Adipocyte (in vitro differentiated cells): Measurements from ENCODE around the gene UNC13C.

Experiments
- DNase-seq: peaks from one replicate; pipeline ENCODE4 v3.0.0-alpha.2; 2015; ENCODE audit warnings: low read depth
- H3K27me3 ChIP-seq: replicated peaks from 2 replicates; pipeline ENCODE4 v1.7.0; 2013; ENCODE audit warnings: mild to moderate bottlenecking, low read length, moderate library complexity; ENCODE audit not compliant: control insufficient read depth, insufficient read depth
- H3K36me3 ChIP-seq: 2 replicates; pipeline ENCODE4 v1.7.0; 2013; ENCODE audit warnings: low read length, mild to moderate bottlenecking, moderate library complexity; ENCODE audit not compliant: control insufficient read depth, insufficient read depth, severe bottlenecking
- H3K4me1 ChIP-seq: 2 replicates; pipeline ENCODE4 v1.7.0; 2013; ENCODE audit warnings: mild to moderate bottlenecking, low read length, moderate library complexity; ENCODE audit not compliant: control insufficient read depth, insufficient read depth
- H3K4me3 ChIP-seq: 2 replicates; pipeline ENCODE4 v1.7.0; 2013; ENCODE audit warnings: mild to moderate bottlenecking, low read length, moderate library complexity
- H3K9ac ChIP-seq: 2 replicates; pipeline ENCODE4 v1.7.0; 2013; ENCODE audit warnings: mild to moderate bottlenecking, low read length, moderate library complexity
- H3K9me3 ChIP-seq: 2 replicates; pipeline ENCODE4 v1.7.0; 2013; ENCODE audit warnings: mild to moderate bottlenecking, low read length, moderate library complexity; ENCODE audit not compliant: control insufficient read depth

The UNC13C gene

DNA sequence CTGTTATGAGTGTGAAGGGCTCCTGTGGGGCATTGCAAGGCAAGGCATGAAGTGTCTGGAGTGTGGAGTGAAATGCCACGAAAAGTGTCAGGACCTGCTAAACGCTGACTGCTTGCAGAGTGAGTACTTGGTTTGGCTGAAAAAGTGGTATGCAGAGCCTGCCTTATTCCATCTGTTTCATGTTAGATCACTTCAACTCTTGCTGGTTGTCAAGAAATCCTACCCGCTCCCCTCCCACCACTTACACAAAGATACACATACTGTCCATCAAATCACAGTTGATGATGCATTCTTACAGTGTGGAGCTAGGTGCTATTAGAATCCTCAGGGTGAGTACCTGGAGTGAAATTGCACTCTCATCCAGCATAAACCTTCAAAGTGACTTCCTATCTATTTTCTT, 272.1 kb downstream of the UNC13C start:
- H3K27me3 ChIP-seq = no peaks in the 10 kb centered on the region
- H3K9ac ChIP-seq = no peak overlapping the region
- no peaks in the 10 kb centered on the region for H3K4me1 ChIP-seq
- DNase-seq = no peak
- H3K36me3 ChIP-seq = no peaks in the 10 kb centered on the region
- H3K4me3 ChIP-seq = no peak overlapping the region
- H3K9me3 ChIP-seq = no peaks in the 10 kb centered on the region

DNA sequence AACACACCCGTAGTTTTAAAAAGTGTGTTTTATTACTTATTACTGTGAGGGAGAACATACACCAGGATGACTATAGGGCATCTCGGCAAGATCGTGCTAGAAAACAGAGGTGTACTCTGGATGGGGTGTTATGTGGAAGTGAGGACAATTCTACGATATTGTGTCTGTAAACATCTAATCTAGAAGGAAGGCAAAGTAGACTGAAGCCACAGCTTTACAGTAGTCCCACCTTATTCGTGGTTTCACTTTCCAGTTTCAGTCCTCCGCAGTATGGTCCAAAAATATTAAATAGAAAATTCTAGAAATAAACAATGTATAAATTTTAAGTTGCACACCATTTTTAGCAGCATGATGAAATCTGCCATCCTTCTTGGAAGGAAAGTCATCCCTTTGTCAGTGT, 277.9 kb downstream of the UNC13C start:
- H3K36me3 ChIP-seq = no peaks in the 10 kb centered on the region
- no peaks in the 10 kb centered on the region for H3K9me3 ChIP-seq
- no peak for DNase-seq
- no peaks in the 10 kb centered on the region for H3K4me1 ChIP-seq
- no peak overlapping the region for H3K9ac ChIP-seq
- H3K27me3 ChIP-seq = no peaks in the 10 kb centered on the region
- H3K4me3 ChIP-seq = no peak overlapping the region

DNA sequence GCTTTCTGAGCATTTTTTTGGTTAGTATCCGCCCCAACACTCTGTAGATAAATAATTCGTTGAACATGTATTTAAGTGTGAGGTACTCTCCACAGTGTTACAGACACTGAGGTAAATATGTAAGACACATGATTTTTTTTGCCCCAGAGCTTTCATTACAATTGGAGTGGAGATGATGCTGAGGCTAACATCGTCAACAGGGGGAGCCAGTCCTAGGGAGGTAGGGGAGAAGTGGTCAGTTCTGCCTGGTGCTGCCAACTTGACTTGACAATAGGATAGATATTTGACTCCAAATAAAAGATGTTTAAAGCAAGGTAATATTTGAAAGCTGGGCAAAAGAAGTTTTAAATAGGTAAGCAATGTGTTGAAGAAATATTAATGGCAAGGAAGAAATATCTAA, 295.7 kb downstream of the UNC13C start:
- Histone ChIP-seq H3K36me3 (no peaks in the 10 kb centered on the region), H3K9me3 (no peaks in the 10 kb centered on the region), H3K9ac (no peak overlapping the region), H3K4me3 (no peak overlapping the region), H3K27me3 (no peaks in the 10 kb centered on the region), H3K4me1 (no peaks in the 10 kb centered on the region)
- DNase-seq = no peak

DNA sequence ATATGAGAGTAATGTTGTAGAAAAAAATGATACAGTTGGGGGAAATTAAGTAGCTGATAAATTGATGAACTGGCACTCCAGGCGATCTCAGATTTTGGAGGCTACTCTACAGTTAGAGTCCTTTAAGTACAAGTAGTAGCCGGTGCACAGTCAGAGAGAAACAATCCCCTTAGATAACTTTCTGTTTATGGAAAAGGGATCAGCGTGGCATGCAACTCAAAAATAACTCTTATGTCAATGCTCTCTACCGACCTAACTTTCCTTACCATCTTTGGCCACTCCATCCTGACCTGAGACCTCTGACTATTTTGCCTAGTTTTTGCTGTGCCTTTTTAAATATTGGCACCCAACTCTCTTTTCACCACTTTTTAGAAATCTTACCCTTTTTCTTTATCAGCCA, 299.6 kb downstream of the UNC13C start:
- Histone ChIP-seq H3K9me3 (no peaks in the 10 kb centered on the region), H3K9ac (no peak overlapping the region), H3K27me3 (no peaks in the 10 kb centered on the region), H3K4me3 (no peak overlapping the region), H3K36me3 (no peaks in the 10 kb centered on the region), H3K4me1 (no peaks in the 10 kb centered on the region)
- no peak for DNase-seq

DNA sequence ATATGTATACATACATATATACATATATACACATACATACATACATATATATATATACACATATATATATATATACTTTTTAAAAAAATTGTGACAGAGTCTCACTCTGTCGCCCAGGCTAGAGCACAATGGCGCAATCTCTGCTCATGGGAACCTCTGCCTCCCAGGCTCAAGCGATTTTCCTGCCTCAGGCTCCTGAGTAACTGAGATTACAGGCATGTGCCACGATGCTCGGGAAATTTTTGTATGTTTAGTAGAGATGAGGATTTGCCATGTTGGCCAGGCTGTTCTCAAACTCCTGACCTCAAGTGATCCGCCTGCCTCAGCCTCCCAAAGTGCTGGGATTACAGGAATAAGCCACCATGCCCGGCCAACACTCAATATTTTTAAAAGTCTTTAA, 302.5 kb downstream of the UNC13C start:
- H3K9me3 ChIP-seq = no peaks in the 10 kb centered on the region
- H3K4me1 ChIP-seq = no peaks in the 10 kb centered on the region
- no peaks in the 10 kb centered on the region for H3K36me3 ChIP-seq
- no peaks in the 10 kb centered on the region for H3K27me3 ChIP-seq
- H3K4me3 ChIP-seq = no peak overlapping the region
- no peak for DNase-seq
- H3K9ac ChIP-seq = no peak overlapping the region

DNA sequence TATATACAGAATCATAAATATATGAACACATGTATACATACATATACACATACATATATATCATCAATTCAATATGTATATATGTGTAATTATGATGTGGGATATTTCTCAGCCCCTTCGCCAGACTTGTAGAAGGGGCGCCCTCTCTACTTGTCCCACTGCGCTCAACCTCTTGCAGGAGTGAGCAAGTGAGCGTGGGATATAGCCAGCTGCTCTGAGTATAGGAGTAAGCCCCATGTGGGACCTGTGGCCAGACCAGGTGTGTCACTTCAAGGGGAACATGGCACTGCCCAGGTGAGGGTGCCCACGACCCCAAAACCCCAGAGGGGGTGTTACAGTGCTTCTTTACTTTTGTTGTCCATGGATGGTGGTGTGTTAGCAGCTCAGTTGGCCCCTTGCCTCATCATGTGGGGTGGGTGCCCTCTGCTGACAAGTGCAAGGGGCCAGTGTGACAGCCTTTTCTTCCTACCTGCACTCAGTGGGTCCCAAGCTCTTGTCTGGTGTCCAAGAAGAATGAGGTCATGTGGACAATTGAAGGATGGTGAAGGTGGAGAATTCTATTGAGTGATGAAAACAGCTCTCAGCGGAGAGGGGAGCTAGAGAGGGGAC, 304.1 kb downstream of the UNC13C start:
- no peak overlapping the region for H3K9ac ChIP-seq
- H3K4me3 ChIP-seq = no peak overlapping the region
- H3K36me3 ChIP-seq = no peaks in the 10 kb centered on the region
- no peak for DNase-seq
- no peaks in the 10 kb centered on the region for H3K9me3 ChIP-seq
- H3K27me3 ChIP-seq = no peaks in the 10 kb centered on the region
- no peaks in the 10 kb centered on the region for H3K4me1 ChIP-seq

DNA sequence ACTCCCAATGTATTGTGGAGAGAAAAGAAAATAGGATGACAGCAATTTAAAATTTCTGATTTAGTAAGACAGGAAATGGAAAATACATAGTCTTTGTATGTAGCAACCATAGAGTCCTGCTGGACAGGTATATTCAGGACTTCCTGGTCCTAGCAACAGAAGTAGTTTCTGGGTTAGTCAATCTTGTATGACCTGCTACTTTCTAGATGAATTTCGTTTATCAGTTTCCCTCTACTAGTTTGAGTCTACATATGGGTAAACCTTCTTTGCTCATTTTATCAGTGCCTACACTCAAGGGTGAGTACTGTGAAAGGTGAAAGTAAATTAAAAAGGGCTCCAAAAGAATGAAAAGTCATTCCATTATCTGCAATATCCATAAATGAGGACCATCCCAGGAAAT, 309.8 kb downstream of the UNC13C start:
- no peaks in the 10 kb centered on the region for H3K4me1 ChIP-seq
- H3K27me3 ChIP-seq = no peaks in the 10 kb centered on the region
- H3K36me3 ChIP-seq = no peaks in the 10 kb centered on the region
- H3K4me3 ChIP-seq = no peak overlapping the region
- no peak for DNase-seq
- no peak overlapping the region for H3K9ac ChIP-seq
- no peaks in the 10 kb centered on the region for H3K9me3 ChIP-seq

DNA sequence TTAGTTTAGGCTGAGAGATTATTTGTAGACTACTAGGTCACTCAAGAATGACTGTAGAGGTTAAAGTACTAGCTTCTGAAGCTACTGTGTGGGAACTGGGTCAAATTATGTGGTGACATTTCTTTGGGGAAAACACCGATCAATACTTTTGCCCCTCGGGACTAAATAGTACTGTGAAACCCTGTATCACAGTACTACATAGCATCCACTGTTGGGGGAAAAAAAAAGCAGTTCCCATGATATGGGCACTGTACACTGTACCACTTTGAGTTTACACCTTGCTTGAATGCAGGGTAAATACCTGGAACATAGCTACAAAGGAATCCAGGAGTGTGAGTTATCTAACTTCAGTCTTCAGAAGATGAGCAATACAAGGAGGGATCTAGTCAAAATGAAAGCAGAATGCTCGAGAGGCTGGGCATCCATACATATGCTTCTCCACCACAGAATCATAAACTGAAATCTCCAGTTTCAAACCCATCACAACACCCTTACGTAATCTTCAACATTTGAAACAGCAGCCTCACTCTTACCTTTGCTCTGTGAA, 311.4 kb downstream of the UNC13C start:
- no peaks in the 10 kb centered on the region for H3K27me3 ChIP-seq
- H3K4me1 ChIP-seq = no peaks in the 10 kb centered on the region
- no peak overlapping the region for H3K4me3 ChIP-seq
- DNase-seq = no peak
- no peaks in the 10 kb centered on the region for H3K9me3 ChIP-seq
- H3K36me3 ChIP-seq = no peaks in the 10 kb centered on the region
- H3K9ac ChIP-seq = no peak overlapping the region

DNA sequence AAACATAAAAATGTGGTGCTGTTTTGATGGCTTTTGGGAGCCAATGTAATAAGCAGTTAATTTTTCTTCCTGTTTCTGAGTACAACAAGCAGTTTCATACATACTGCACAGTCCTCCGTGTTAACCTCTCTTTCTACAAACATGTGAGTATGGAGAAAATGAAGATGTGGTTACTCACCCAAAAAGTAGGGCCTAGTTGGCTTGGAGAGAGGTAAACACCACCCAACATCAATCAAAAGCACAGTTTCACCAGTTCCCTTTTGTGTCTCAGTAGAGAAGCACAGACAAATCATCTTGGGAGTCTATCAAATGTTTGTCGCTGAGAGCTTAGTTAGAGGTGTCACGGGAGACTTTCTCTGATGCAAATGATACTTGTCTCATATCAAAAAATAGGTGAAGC, 320.2 kb downstream of the UNC13C start:
- Histone ChIP-seq H3K9ac (no peak overlapping the region), H3K4me3 (no peak overlapping the region), H3K9me3 (peaks cover 3% of the 10 kb centered on the region), H3K4me1 (no peaks in the 10 kb centered on the region), H3K27me3 (no peaks in the 10 kb centered on the region), H3K36me3 (no peaks in the 10 kb centered on the region)
- DNase-seq = no peak

DNA sequence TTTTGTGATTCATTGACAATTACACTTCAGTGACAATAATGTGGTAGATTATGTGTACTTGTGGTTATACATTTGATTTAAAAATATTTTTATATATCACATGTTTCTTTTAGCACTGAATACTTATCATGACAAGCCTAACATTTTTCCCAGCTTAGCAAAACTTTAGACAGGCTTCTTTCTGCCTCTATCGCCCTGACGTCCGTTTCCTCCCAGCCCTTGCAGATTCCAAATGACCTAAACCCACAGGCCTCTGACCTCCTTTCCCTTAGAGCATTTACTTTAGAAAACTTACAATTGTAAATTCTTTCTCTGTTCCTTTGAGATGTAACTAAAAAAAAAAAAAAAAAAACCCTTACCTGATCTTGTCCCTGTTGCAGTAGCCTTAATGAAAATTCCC, 326.1 kb downstream of the UNC13C start:
- Histone ChIP-seq H3K9ac (no peak overlapping the region), H3K27me3 (no peaks in the 10 kb centered on the region), H3K4me1 (no peaks in the 10 kb centered on the region), H3K36me3 (no peaks in the 10 kb centered on the region), H3K9me3 (no peaks in the 10 kb centered on the region), H3K4me3 (no peak overlapping the region)
- no peak for DNase-seq

DNA sequence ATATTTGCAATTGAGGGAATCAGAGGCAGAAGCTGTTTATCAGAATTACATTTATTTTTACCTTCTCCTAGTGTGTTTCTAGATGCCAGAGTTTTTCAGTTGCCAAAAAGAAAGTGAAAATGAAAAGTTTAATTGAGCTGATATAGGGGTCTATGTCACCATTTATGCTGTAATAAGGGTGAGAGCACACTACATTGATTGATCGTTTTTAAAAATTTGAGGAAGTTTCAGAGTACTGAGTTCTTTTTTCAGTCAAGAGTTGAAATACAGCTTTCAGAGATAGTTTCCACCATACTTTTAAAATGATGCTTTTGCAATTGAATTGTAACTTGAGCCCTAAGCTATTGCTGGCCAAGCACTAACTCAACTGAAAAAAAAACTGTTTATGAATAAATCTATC, 326.9 kb downstream of the UNC13C start:
- no peaks in the 10 kb centered on the region for H3K9me3 ChIP-seq
- DNase-seq = no peak
- no peaks in the 10 kb centered on the region for H3K36me3 ChIP-seq
- no peaks in the 10 kb centered on the region for H3K27me3 ChIP-seq
- H3K4me3 ChIP-seq = no peak overlapping the region
- no peaks in the 10 kb centered on the region for H3K4me1 ChIP-seq
- H3K9ac ChIP-seq = no peak overlapping the region

DNA sequence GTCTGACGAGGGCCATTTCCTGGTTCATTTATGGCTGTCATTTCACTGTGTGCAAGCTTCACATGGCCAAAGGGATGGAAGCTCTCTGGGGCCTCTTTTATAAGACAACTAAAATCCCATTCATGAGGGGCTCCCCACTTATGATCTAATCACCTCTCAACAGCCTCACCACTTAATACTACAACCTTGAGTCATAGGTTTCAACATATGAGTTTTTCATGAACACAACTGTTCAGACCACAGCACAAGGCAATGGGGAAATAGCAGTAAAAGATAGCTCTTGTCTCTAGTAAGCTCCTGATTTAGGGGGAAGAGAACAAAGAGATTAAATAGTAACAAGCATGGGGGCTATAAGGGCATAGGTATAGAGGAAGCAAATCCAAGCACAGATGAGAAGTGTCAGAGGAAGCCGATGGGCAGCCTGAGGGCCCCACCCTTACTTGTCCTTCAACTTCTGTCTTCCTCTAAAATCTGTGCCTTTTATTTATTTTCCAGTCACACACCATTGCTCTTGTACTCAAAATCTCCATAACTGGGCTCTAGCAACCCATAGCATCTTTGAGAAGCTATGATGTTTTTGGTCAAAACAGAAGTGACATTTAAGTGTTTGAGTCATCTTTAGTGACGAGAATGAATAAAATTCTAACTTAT, 329.1 kb downstream of the UNC13C start:
- Histone ChIP-seq H3K27me3 (no peaks in the 10 kb centered on the region), H3K4me1 (no peaks in the 10 kb centered on the region), H3K36me3 (no peaks in the 10 kb centered on the region), H3K4me3 (no peak overlapping the region), H3K9ac (no peak overlapping the region), H3K9me3 (no peaks in the 10 kb centered on the region)
- DNase-seq = no peak
